ENCODE results near the gene SST. TPM values are rescaled to one million over a fixed set of nuclear protein-coding genes. Genes with fewer than 3 reads are reported as not detected.

Gene SST
- not detected for total RNA-seq

- TF ChIP-seq, protein P1, sequence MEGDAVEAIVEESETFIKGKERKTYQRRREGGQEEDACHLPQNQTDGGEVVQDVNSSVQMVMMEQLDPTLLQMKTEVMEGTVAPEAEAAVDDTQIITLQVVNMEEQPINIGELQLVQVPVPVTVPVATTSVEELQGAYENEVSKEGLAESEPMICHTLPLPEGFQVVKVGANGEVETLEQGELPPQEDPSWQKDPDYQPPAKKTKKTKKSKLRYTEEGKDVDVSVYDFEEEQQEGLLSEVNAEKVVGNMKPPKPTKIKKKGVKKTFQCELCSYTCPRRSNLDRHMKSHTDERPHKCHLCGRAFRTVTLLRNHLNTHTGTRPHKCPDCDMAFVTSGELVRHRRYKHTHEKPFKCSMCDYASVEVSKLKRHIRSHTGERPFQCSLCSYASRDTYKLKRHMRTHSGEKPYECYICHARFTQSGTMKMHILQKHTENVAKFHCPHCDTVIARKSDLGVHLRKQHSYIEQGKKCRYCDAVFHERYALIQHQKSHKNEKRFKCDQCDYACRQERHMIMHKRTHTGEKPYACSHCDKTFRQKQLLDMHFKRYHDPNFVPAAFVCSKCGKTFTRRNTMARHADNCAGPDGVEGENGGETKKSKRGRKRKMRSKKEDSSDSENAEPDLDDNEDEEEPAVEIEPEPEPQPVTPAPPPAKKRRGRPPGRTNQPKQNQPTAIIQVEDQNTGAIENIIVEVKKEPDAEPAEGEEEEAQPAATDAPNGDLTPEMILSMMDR (IDR thresholded peaks at IDR 0.05): no peak
- ATAC-seq (ENCODE audit: low FRiP score) (no peak), DNase-seq (ENCODE audit: low spot score) (no peak)
These were observed at the start of gene SST for GRCh38 chr3:187669675-187670504. Gene SST (minus strand): TSS chr3:187670394. CDS start chr3:187670291, 103 bp downstream.

DNA sequence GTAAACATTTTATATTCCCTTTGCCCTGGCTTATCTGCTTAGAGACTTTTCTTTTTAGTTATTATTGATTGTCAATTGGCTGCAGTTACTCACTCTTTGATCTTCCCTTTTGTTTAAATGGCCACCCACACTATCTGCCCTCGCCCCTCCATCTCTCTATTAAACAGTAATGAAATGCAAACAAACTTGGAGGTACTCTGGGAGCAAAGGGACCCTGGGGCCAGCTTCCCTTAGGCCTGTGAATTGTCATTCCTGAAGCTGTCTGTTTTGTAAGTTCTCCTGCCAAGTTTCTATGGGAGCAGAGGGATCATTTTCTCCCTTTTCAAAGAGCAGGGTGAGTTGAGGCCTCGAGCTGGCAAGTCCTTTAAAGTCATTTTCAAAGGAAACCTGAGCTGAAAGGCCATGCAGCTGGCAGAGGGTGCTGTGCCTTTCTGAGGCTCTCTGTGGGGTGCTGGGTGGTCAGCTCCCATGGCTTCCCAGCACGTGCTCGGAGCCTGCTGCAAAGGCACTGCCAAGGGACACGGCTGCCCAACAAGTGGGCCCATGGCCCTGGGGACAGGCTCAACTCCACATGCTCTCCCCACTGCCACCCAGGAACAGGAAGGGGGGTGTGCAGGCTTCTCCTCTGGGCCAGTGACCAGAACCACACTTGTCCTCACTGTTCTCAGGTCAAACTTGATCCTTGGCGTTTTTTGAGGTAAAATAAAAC is 49.6 kb upstream of the SST start:
- TF ChIP-seq, protein P1 (IDR thresholded peaks at IDR 0.05): no peak
- DNase-seq (ENCODE audit: low spot score) (no peak), ATAC-seq (ENCODE audit: low FRiP score) (no peak)

DNA sequence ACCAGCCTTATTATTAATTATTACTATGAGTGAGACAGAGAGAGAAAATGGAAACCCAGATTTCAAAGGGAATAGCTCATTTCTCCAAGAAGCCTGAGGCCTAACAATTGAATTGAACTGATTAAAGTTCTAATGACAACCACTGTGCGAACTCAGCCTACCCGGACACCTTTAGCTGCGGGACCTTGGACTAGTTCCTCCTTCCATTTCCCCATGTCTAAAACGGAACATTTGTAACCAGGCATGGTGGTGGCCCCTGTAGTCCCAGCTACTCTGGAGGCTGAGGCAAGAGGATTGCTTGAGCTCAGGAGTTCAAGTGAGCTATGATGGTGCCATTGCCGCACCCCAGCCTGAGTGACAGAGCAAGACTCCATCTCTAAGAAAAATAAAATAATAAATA is 48.6 kb upstream of the SST start:
- DNase-seq (ENCODE audit: low spot score): no peak
- no peak for ATAC-seq (ENCODE audit: low FRiP score)
- TF ChIP-seq, protein P1 (IDR thresholded peaks at IDR 0.05): no peak

- DNase-seq (ENCODE audit: low spot score) (no peak), ATAC-seq (ENCODE audit: low FRiP score) (peak; percentile 27)
- TF ChIP-seq, protein P1 (IDR thresholded peaks at IDR 0.05): no peak
These were observed 47.4 kb upstream of the SST start for GRCh38 chr3:187717572-187717971.

- ATAC-seq (ENCODE audit: low FRiP score) (peak; percentile 82), DNase-seq (ENCODE audit: low spot score) (peak; percentile 69)
- TF ChIP-seq, protein P1 (IDR thresholded peaks at IDR 0.05): peak in 1 of 3 donors; percentile 55
These were observed 44.3 kb upstream of the SST start for GRCh38 chr3:187714404-187714979.

DNA sequence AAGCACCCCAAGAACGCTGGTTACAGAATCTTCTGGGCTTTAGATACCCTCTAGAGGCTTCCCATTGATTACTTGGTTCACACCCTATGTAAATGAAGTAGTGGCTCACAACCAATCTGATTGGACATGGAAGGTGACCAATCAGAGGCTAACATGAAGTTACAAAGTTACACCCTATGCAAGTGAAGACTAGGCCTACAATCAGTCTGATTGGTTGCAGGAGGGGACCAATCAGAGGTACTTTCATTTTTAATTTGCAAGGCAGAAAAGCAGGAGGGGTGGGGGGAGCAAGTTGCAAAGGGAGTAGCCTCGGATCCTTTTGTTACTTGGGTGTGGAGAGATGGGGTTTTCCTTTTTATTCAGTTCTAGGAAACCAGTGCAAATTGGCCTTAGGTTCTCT is 43.3 kb upstream of the SST start:
- no peak for DNase-seq (ENCODE audit: low spot score)
- ATAC-seq (ENCODE audit: low FRiP score): no peak
- TF ChIP-seq, protein P1 (IDR thresholded peaks at IDR 0.05): no peak

All from omental fat pad (tissue), 4 donors.